ENCODE measurements around the gene UNK.

- TF ChIP-seq ZFP30 (CRISPR knock-in tag; IDR thresholded peaks at IDR 0.05) (no peak), TOX (CRISPR knock-in tag; IDR thresholded peaks at IDR 0.05; ENCODE audit: borderline replicate concordance) (no peak), RARB (CRISPR knock-in tag; IDR thresholded peaks at IDR 0.05) (no peak), CREB5 (CRISPR knock-in tag; IDR thresholded peaks at IDR 0.05; ENCODE audit: low read depth) (no peak), CSDC2 (CRISPR knock-in tag; IDR thresholded peaks at IDR 0.05) (no peak), ZFP3 (CRISPR knock-in tag; IDR thresholded peaks at IDR 0.05) (no peak), ESRRG (CRISPR knock-in tag; IDR thresholded peaks at IDR 0.05) (no peak), ARNTL (CRISPR knock-in tag; IDR thresholded peaks at IDR 0.05; ENCODE audit: borderline replicate concordance, low read depth) (no peak), PATZ1 (CRISPR knock-in tag; IDR thresholded peaks at IDR 0.05; ENCODE audit: borderline replicate concordance) (no peak), POU6F1 (CRISPR knock-in tag; IDR thresholded peaks at IDR 0.05; ENCODE audit: borderline replicate concordance, low read depth) (no peak), SNAI2 (CRISPR knock-in tag; IDR thresholded peaks at IDR 0.05) (no peak), GLIS3 (CRISPR knock-in tag; IDR thresholded peaks at IDR 0.05) (no peak), ISL1 (CRISPR knock-in tag; IDR thresholded peaks at IDR 0.05) (no peak)
Observed at GRCh38 chr17:75755205-75755901, 29.3 kb upstream of the UNK start.

Measured in SK-N-SH treated with all-trans-retinoic acid at 6 μM for 48 hours (cell line).